Stimulated activated CD4-positive, alpha-beta T cell treated with anti-CD3 and anti-CD28 coated beads, Interleukin-4, amount 100 ng/mL, for 4 hours (primary cell): ENCODE results near the gene NUDT17.

Experiments used
- DNase-seq, 2 experiments: peaks; one replicate each; pipeline ENCODE4 v3.0.0-alpha.2; 2020

NUDT17 gene

DNA sequence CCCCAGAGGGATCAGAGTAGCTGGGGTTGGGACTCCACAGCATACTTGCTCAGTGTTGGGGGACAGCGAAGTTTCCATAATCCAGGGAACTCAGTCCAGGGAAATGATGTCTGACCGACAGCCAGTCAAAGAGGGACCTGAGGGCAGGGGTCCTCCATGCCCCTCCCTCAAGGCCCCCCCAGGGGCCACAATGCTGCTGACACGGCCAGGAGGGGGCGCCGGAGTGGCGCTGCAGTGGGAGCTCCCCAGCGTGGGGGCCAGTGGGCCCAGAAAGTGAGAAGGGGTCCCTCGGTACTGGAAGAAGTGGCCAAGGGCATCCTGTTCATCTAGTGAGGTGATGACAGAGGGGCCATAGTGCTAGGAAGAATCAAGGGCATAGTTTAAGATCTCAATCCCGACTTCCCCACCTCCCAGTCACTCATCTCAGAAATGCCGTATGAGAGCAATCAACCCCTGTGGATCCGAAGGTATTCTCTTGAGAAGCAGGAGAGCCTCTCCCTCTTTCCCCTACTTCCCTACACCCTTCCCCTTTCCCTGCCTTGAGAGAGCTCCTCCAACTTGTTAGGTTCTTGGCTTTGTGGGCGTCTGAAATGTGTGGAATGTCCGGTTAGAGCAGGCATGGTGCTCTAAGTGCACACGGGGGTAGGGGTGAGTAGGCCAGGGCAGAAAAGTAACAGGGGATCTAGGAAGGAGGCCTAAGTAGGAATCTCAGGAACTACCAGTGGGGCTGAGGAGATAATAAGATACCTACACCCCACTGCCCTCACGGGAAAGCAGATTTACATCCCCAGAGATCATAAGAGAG, 4.1 kb downstream of the NUDT17 start:
- no peak for DNase-seq

DNA sequence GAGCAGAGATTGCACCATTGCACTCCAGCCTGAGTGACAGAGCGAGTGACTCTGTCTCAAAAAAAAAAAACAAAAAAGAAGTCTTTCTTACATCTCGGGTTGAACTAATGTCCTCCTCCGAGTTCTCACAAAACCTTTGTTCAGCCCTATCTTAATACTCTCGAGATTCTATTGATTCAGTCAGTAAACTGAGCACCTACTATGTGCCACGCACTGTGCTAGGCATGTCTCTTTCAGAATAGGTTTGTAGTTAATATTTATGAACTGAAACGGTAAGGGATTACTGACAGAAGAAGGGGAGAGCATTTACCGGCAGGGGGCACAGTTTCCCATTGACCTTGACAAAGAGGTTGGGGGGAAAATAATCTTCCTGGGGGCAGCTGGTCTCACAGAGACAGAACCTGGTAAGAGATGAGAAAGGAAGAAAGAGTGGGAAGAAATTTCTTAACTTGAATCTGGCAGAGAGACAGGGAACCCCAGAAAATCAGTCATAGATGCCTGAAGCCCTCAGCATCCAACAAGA, 10.1 kb downstream of the NUDT17 start:
- no peak for DNase-seq

DNA sequence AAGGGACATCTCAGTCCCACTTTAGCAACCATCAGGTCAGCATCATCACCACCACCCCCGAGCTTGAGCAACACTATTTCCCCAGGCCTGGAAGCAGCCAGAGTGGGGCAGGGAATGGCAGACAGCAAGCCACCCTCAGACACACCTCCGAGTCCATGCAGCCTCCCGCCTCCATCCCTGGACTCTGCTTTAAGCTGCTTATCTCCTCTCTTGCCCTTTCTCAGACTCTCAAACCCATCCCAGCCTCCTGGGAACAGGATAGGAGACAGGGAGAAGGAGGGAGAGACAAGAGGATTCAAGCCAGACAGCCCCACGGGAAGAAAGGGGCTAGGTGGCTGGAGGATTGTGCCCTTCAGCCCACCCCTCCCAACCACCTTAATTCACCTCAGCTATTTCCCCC, 11.7 kb downstream of the NUDT17 start:
- DNase-seq: no peak

DNA sequence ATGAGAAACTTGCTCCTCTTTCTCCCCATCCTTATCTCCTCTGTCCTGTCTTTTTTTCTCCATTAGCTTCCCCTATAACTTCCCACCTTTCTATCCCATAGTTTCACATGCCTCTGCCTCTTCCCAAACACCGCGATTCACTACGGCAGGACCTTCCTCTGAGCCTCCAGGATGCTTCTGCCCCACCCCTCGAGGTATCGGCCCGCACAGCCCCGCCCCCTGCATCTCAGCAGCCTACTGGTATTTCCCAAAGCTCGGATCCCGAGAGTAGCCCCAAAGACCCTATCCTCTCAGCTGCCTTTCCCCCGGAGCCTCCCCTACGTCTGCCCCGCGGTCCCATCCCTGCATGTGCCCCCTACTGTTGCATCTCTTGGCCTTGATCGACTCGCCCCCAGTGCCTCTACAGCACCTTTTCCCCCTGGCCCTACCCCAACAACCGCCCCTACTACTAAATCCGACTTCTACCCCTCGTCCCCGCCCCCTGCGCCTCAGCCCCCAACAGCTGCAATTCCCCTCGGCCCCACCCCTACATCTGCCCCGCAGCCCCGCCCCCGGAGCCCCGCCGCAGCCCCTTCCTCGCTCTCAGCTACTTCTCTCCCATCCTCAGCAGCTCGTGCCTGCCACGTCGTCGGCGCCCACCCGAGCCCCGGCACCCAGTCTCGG, 12.9 kb downstream of the NUDT17 start:
- peak; percentile 53 to 63 for DNase-seq

DNA sequence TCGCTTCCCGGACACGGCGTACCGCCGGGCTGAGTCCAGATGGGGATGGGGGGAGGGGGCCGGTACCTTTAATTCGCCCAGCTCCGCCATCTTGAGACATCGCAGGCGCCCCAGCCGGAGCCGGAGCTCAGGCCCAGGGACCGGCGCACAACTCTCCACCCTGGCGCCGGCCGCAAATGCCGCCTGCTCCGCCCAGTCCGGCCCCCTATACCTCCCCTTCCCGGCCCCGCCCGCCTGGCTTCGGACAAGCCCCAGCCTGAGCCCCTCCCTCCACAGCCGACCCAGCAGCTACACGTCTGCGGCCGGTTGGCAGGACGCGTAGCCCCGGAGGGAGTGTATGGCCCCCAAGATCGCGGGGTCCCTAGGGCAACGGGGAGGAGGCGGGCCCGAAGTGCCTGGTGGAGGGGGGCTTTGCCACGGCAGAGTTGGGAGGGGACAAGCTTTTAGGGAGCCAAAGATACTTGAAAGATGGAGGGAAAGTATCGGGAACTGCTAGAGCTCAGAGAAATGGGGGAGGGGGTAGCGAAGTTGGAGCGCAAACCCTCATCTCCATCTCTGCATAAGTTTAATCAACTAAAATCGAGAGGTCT, 13.6 kb downstream of the NUDT17 start, which contains the start of gene PIAS3:
Gene PIAS3, minus strand, starts transcription at position 181 of the 590 bp plus-strand sequence. Its CDS starts 91 bp downstream, at position 90.
- DNase-seq: peak; percentile 74 to 84

DNA sequence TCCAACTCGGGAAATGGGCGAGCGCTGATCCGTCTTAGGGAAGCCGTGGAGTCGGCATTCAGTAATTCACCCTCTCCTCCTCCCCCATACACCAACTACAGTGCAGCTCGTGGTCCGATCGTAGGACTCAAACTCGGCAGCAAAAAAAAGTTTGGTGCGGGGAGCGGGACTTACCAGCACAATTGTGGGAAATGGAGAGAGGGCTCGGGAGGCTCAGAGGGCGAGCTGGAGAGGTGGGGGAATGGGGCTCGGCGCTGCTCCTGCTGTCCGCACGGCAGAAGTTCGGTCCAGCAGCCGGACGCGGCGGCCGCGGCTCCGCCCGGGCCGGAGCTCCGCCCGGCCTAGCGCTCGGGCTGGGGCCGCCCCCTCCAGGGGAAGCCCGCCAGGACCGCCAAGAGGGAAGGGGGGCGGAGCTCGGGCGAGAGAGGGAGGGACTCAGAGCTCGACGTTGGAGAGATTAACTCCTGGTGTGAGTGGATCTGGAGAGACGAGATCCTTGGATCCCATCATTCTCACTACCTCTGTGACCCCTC, 14.1 kb downstream of the NUDT17 start:
- DNase-seq: peak; percentile 68 to 75

DNA sequence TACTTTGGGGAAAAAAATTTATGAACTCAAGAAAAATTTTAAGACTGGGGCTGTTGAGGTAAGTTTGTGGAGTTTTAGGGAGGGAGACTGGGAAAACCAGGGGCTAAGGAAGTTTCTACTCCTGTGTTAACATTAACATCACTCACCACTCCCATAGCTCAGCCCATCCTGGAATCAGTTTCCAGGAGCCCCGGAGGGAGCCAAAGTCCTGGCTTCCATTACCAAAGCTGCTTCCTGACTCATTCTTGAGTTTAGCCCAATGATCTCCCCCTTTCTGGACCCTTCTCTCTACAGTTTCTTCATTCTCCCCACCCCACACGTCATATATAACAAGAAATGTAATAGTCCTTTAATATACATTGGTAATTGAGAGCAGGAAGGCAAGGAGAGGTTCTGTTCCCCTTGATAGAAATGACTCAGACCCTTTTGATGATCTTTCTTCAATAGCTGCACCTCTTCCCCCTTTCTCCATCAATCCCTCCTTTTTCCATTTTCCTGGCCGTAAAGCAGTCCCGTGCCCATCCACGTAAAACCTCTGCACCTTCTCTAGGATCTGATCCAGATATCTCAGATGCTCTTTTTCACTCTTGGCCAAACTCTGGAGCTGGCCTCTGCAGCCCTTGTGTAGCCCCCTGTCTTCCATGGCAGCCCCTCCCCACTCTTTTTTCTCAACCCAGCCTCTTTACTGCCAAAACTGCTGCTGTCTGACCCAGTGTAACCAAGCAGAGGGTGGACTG, 18.0 kb downstream of the NUDT17 start:
- DNase-seq: no peak

DNA sequence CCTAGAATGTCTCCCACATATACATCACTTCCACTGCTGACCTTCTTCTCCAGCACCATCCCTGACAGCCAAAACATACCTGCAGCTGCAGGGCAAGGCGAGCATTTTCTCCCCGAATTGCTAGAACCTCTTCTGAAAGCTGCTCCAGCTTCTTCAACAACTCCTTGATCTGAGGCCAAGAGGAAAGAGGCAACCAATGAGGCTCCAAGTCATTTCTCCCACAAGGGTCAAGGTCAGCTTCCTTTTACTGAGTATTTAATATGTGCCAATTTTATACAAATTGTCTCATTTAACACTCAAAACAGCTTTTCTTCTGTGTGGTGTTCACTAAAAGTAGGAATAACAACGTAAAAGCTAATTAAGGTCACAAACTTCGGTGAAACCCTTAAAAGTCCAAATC, 22.8 kb downstream of the NUDT17 start:
- DNase-seq: no peak

DNA sequence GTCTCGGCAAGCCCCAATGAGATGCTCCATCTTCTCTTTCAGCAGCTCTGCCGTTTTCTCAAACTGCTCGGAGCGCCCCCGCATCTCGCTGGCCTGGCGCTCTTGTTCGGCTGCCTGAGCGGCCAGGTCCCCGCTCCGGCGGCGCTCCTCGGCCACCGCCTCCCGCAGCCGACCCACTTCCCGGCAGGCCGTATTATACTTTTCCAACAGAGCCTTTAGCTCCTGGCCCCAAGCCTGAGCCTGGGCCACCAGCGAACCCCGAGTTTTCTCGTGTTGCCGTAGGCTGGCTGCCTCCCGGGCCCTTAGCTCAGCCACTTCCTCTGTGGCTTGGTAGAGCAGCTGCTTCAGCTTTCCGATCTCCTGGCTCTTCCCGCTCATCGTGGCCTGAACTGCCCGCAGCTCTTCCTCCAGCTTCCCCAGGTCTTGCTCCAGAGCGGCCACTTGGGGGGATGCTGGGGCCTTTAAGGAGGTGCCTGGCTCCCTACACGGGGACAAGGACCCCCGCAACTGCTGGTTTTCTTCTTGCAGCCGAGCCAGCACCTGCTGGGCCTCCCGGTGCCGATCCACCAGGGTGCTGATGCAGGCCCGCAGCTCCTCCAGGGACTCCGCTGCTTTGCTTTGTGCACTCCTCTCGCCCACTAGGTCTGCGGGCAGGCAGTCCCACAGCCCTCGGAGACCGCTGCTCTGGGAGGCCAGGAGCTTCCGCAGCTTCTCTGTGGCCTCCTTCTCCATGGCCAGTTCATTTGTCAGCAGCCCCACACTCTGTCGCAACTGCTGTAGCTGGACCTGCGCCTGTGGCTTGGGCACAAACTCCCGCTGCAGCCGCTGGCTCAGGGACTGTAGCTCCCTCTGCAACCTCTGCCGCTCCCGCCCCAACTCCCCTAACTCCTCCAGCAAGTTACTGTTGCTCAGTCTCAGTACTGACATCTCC, 26.8 kb downstream of the NUDT17 start:
- peak; percentile 10 to 28 for DNase-seq

DNA sequence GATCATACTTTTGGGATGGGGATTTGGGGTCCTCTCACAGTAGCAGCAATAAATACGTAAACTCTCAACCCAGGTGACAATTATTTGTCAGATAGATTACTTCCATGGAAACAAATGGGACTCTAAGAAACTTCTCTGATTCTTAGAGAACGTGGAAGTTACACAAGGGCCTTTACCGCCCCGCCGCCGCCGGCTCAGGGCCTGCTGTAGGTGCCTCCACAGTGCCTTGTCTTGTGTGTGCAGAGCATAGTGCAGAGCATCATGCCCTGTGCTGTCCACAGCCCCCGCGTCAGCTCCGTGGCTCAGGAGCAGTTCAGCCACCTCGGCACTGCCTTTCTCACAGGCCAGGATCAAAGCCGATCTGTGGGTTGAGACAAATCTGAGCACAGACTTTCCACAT, 29.2 kb downstream of the NUDT17 start:
- no peak for DNase-seq

DNA sequence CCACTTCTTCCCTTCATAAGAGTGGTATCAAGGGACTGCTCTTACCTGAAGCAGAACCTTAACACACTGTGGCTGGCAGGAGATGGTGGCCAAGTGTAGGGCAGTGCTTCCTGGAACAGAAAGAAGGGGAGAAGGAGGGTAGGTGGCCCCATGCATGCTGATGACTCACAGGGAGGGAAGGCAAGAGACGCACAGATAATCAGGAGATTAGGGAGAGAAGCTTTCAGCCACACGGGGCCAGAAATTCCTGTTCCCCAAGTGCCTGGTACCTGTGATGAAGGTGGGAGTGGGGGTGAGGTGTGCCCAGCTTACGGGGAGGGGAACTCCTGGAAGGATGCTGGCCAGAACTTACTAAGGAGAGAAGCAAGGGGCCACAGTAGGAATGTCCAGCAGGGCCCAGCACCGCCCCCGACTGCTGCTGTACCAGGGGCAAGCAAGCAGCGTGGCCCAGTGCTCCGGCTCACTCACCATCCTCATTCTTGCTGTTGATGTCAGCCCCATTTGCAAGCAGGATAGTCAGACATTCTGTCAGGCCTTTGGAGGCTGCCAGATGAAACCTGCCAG, 32.6 kb downstream of the NUDT17 start:
- DNase-seq: no peak

DNA sequence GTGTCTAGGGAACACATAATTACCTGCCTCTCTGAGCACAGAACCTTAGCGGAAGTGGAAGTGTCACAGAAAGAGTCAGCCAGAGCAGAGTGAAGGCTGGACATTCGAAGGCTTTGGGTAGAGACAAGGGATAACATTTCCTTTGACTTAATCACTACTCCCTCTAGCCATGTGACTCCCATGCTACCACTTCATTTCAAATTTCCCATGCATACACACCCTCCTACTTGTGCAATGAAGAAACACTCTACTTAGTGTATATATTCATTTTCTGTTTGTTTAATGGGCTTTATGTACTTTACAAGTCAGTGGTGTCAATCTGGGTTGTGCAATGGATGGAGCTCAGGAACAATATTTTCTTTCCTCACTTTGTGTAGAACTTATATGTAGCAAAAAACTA, 33.3 kb downstream of the NUDT17 start:
- no peak for DNase-seq

DNA sequence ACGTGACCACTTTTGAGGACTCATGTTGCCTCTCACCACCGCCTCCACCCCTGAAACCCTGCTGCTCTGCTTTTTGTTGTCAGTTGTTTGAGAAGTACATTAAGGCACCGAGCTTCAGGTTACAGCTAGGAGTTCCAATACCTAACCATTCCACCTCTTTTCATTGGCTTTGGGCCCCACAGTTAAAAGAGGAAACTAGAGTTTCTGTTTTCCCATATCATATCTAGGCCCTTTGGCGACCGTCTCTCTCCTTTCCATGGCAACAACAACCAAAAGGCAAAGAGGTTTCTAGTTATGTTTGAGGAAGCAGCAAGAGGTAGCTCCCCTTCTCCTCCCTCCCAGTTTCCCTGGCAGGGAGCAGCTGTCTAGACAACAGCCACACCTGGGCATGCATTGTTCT, 34.3 kb downstream of the NUDT17 start:
- no peak for DNase-seq

DNA sequence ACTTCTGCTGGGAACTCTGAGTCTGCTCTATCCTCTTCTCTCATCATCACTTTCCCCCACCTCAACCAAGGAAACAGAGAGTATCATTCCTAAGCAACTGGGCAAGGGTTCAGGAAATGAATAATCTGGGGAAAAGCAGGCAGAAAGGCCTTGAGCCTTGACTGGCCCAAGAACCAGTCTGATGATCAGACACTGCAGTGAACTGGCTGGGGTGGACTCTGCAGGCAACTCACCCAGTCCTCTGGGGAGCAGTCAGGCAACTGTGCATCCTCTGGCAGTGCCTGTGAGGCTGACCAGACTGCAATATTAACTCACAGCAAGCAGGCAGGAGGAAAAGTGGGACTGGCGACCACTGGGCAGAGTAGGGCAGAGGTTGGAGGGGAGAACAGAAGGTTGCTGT, 39.2 kb downstream of the NUDT17 start:
- DNase-seq: no peak

DNA sequence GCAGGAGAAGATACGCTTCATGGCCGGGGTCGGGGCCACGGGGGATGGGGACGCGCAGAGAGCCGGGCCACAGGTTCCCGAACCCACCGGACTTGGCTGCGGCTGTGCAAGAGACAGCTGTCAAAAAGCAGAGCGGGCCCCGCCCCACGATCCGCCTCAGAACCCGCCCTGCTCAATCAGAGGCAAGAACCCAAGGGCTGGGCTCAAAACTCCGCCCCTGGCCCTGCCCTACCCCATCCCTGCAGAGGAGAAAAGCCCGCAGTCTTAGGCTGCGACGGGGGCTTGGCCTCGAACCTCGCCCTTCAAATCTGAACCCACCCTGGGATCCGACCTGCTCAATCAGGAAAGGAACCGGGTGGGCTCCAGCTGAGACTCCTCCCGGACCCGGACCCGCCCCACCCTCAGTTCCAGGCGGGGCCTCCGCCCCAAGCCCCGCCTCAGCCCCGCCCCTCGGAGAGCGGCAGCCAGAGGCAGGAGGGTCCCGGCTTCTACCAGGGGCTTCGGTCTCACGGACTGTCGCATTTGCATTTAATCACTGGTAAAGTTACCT, 40.4 kb downstream of the NUDT17 start, which contains the start of gene ANKRD35:
Gene ANKRD35, minus strand, starts transcription at position 129 of the 550 bp plus-strand sequence. Its CDS starts 108 bp downstream, at position 21.
- peak; percentile 82 to 83 for DNase-seq

DNA sequence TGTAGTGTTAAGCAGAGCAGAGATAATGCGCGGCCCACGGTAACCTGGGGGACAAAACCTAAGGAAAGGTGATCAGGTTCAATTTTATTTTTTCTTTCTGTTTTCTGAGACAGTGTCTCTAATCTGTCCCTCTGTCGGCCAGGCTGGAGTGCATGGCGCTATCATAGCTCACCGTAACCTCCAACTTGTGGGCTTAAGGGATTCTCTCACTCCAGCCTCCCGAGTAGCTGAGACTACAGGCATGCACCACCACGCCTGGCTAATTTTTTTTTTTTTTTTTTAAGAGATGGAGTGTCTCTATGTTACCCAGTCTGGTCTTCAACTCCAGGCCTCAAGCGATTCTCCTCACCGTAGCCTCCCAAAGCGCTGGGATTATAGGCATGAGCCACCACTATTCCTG, 41.0 kb downstream of the NUDT17 start:
- no peak for DNase-seq

DNA sequence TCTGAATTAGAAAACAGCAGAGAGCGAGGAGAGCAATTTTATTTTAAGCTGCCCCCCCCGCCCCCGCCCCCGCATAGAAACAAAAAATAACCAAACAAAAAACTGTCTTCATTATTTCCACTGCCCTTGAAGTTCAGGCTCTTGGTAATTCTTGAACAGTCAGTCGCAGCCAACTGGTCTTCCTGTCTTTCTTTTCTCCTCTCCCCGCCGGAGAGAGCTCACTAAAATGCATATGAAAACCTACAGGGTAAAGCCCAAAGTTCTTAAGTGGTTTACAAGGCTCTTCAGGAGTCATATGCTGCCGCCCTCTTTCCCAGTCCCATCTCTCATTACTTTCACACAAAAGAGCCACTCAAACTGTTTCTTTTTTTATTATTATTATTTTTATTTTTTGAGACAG, 41.4 kb downstream of the NUDT17 start:
- no peak for DNase-seq

DNA sequence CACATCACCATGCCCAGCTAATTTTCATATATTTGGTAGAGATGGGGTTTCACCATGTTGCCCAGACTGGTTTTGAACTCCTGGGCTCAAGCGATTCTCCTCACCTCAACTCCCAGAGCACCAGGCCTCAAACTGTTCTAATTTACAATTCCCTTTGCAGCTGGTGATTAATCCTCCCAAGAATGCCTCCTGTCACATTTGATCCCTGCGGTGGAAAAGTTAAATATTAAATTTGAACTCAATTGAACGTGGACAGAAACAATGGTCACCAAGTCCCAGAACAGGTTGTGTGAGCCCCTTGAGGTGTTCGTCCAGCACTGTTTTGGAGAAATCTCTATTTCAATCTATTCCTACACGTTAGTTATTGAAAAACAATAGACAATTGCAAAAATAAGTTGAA, 42.2 kb downstream of the NUDT17 start:
- DNase-seq: no peak

DNA sequence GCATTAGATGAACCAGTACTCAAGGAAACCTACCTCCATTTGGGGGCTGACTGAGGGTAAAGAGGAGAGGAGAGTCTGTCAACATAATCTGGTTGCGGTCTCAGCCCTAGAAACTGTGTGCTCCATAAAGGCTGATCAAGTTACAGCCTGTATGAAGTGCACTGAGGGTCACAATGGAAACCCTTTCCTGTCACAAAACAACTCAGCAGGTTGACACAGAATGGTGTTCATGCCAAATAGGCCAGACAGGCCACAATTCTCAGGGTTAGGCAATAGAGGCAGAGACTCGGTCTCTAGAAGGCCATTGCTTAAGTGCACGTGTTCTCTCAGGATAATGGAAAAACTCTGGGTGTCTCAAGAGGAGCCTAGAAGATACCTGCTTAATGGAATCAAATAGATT, 44.3 kb downstream of the NUDT17 start:
- no peak for DNase-seq

DNA sequence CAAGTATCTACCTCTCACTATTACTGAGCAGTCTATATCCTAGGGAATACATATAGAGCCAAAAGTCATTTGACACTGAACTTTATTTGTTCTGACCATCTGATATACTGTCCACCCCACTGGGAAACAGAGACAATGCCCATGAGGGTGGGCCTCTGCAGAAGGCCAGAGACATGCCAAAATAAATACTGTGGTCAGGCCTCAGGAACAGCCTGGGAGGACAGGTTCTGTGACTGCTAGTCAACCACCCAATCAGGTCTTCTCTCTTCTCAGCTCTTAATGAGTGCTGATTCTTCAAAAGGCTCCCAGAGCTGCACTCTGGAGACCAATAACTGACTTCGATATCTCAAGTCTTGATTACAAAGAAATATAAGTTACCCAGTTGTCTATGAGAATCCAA, 45.7 kb downstream of the NUDT17 start:
- DNase-seq: no peak
